Measurements from ENCODE around the gene UHRF2.
"Not testable (repeated sequence)": the region's sequence is repeated elsewhere in the genome, so short reads cannot be mapped to it uniquely, and the experiment has no call there.

The UHRF2 gene

DNA sequence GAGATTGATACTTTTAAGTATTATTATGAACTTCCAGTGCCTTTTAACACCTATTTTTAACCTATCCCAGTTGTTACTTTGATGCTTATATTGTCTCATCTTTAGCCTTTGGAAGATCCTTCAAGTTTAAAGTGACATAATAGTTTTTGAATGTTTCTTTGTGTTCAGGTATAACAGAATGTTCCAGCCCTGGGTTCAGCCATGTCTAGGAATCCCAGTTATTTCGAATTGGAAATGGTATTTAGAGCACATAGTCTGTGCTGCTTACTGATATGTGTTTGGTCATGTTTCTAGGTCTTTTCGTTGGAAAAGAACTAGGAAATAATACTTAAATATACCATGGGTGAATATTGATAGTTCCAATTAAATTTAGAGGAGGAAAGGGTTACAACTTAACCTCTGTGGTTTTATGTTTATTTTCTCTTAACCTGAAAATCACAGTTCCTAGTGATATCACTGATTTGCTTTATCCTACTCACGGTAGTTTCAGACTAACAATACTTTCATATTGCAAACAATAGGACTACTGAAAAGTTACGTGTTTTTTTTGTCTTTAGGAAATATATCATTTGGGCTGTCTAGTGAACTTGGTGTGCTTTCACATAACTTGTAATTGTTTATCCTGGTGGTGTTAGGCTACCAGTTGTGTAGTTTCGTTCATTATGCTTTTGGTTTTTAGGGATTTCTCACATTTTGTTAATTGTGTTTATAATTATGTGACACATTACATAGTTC, 37.8 kb downstream of the UHRF2 start:
- no peak for DNase-seq (ENCODE audit: low read depth, low spot score)
- Histone ChIP-seq H3K36me3 (ENCODE audit: control insufficient read depth, insufficient read depth, low read length) (no peaks in the 10 kb centered on the region), H3K4me3 (ENCODE audit: low read length) (no peak overlapping the region), H3K4me1 (ENCODE audit: control insufficient read depth, insufficient read depth, low read length) (no peaks in the 10 kb centered on the region), H3K9me3 (ENCODE audit: control insufficient read depth, insufficient read depth, low read length) (no peaks in the 10 kb centered on the region), H3K27ac (ENCODE audit: low read length) (no peak overlapping the region), H3K27me3 (ENCODE audit: control insufficient read depth, insufficient read depth, low read length) (no peaks in the 10 kb centered on the region)
- WGBS (ENCODE audit: insufficient coverage, insufficient read length) = no CpG with 5 or more reads among the region's 5 CpGs

DNA sequence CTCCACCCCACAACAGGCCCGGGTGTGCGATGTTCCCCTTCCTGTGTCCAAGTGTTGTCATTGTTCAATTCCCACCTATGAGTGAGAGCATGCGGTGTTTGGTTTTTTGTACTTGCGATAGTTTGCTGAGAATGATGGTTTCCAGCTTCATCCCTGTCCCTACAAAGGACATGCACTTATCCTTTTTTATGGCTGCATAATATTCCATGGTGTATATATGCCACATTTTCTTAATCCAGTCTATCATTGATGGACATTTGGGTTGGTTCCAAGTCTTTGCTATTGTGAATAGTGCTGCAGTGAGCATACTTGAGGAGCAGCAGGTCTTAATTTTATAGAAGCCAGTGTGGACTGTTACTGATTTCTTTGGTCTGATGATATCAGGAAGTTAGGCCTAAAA, 42.3 kb downstream of the UHRF2 start:
- H3K4me1 ChIP-seq (ENCODE audit: control insufficient read depth, insufficient read depth, low read length); H3K27me3 ChIP-seq (ENCODE audit: control insufficient read depth, insufficient read depth, low read length); H3K36me3 ChIP-seq (ENCODE audit: control insufficient read depth, insufficient read depth, low read length); H3K27ac ChIP-seq (ENCODE audit: low read length); H3K4me3 ChIP-seq (ENCODE audit: low read length); DNase-seq (ENCODE audit: low read depth, low spot score); H3K9me3 ChIP-seq (ENCODE audit: control insufficient read depth, insufficient read depth, low read length): not testable (repeated sequence)
- no CpG with 5 or more reads among the region's 4 CpGs for WGBS (ENCODE audit: insufficient coverage, insufficient read length)

DNA sequence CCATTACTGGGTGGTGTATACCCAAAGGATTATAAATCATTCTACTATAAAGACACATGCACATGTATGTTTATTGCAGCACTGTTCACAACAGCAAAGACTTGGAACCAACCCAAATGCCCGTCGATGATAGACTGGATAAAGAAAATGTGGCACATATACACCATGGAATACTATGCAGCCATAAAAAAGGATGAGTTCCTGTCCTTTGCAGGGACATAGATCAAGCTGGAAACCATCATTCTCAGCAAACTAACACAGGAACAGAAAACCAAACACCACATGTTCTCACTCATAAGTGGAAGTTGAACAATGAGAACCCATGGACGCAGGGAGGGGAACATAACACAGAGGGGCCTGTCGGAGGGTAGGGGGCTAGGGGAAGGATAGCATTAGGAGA, 45.7 kb downstream of the UHRF2 start:
- no CpG with 5 or more reads among the region's 4 CpGs for WGBS (ENCODE audit: insufficient coverage, insufficient read length)
- not testable (repeated sequence) for H3K27me3 ChIP-seq (ENCODE audit: control insufficient read depth, insufficient read depth, low read length); H3K36me3 ChIP-seq (ENCODE audit: control insufficient read depth, insufficient read depth, low read length)

DNA sequence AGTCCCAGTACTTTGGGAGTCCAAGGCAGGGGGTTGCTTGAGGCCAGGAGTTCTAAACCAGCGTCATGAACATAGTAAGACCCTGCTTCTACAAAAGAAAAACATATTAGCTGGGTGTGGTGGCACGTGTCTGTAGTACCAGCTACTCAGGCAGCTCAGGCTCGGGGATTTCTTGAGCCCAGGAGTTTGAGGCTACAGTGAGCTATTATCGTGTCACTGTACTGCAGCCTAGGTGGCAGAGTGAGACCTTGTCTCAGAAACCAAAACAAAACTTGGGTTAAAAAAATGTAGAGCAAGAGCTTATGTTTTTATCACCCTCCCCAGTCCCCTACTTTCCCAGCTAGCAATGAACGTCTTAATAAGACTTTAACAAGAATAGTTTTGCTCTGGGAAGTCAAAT, 46.7 kb downstream of the UHRF2 start:
- WGBS (ENCODE audit: insufficient coverage, insufficient read length) = no CpG with 5 or more reads among the region's 5 CpGs
- Histone ChIP-seq H3K27me3 (ENCODE audit: control insufficient read depth, insufficient read depth, low read length) (no peaks in the 10 kb centered on the region), H3K36me3 (ENCODE audit: control insufficient read depth, insufficient read depth, low read length) (no peaks in the 10 kb centered on the region), H3K4me1 (ENCODE audit: control insufficient read depth, insufficient read depth, low read length) (no peaks in the 10 kb centered on the region), H3K9me3 (ENCODE audit: control insufficient read depth, insufficient read depth, low read length) (no peaks in the 10 kb centered on the region), H3K27ac (ENCODE audit: low read length) (no peak overlapping the region), H3K4me3 (ENCODE audit: low read length) (no peak overlapping the region)
- DNase-seq (ENCODE audit: low read depth, low spot score) = no peak

More for the DNA sequence above, 45.7 kb downstream of the UHRF2 start:
- H3K4me1 ChIP-seq (ENCODE audit: control insufficient read depth, insufficient read depth, low read length); H3K9me3 ChIP-seq (ENCODE audit: control insufficient read depth, insufficient read depth, low read length); DNase-seq (ENCODE audit: low read depth, low spot score); H3K27ac ChIP-seq (ENCODE audit: low read length); H3K4me3 ChIP-seq (ENCODE audit: low read length): not testable (repeated sequence)

DNA sequence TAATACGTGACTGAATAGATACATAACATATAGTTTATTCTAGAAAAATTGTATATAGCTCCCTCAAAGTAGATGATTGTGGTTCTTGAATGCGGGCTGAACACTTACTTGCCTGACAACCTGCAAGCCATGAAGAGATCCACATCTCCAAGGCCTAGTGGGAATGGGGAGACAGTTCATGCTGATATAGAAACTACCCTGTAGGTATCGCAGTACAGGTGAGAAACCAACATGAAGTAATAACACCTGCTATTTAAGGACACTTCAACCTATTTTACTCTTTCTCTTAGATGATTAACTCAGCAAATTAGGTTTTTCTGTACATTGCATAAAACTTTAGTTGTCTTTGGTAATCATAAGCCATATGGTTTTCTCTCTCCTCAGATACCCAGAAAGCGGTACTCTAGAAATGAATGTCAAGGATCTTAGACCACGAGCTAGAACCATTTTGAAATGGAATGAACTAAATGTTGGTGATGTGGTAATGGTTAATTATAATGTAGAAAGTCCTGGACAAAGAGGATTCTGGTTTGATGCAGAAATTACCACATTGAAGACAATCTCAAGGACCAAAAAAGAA, 47.3 kb downstream of the UHRF2 start:
- Histone ChIP-seq H3K27me3 (ENCODE audit: control insufficient read depth, insufficient read depth, low read length) (no peaks in the 10 kb centered on the region), H3K4me1 (ENCODE audit: control insufficient read depth, insufficient read depth, low read length) (no peaks in the 10 kb centered on the region), H3K36me3 (ENCODE audit: control insufficient read depth, insufficient read depth, low read length) (no peaks in the 10 kb centered on the region), H3K9me3 (ENCODE audit: control insufficient read depth, insufficient read depth, low read length) (no peaks in the 10 kb centered on the region), H3K27ac (ENCODE audit: low read length) (no peak overlapping the region), H3K4me3 (ENCODE audit: low read length) (no peak overlapping the region)
- WGBS (ENCODE audit: insufficient coverage, insufficient read length) = no CpG with 5 or more reads among the region's 5 CpGs
- no peak for DNase-seq (ENCODE audit: low read depth, low spot score)

DNA sequence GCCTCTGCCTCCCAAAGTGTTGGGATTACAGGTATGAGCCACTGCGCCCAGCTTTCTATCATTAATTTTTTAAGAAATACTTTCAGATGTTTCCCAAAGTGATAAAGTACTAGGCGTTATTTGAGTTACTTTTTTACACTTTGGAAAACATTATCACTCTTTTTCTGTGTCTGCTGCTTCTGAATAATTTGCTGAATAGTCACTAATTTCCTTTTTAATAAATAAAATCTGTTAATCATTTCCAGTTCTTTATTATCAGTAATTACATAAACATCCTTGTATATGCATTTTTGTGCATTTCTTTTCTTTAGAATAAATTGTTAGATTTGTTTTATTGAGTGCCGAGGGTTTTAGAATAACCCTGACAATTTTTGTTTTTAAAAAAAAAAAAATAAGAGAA, 48.6 kb downstream of the UHRF2 start:
- H3K27ac ChIP-seq (ENCODE audit: low read length) = no peak overlapping the region
- no peaks in the 10 kb centered on the region for H3K27me3 ChIP-seq (ENCODE audit: control insufficient read depth, insufficient read depth, low read length)

DNA sequence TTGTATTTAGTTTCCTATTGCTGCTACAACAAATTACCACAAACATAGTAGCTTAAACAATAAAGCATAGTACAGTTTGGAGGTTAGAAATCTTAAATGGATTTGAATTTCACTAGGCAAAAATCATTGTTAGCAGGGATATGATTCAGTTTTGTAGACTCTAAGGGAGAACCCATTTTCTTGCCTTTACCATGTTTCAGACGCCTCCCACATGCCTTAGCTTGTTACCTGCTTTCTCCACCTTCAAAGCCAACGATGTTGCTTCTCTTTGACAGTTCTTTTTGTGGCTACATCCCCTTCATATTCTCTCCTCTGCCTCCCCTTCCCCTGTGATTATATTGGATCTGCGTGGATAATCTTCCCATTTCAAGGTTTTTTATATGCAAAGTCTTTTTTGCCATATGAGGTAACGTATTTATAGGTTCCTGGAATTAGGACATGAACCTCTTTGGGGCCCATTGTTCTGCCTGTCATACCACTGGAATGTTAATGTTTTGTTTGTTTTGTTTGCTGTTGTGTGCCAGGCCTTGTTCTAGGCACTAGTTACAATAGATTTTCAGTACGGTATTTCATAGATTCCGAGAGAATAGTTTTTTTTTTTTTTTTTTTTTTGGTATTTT, 54.1 kb downstream of the UHRF2 start:
- H3K9me3 ChIP-seq (ENCODE audit: control insufficient read depth, insufficient read depth, low read length) = no peaks in the 10 kb centered on the region
- no peak overlapping the region for H3K4me3 ChIP-seq (ENCODE audit: low read length)
- H3K27ac ChIP-seq (ENCODE audit: low read length) = no peak overlapping the region
- no peaks in the 10 kb centered on the region for H3K36me3 ChIP-seq (ENCODE audit: control insufficient read depth, insufficient read depth, low read length)
- WGBS (ENCODE audit: insufficient coverage, insufficient read length) = no CpG with 5 or more reads among the region's 6 CpGs
- H3K4me1 ChIP-seq (ENCODE audit: control insufficient read depth, insufficient read depth, low read length) = no peaks in the 10 kb centered on the region
- H3K27me3 ChIP-seq (ENCODE audit: control insufficient read depth, insufficient read depth, low read length) = no peaks in the 10 kb centered on the region
- no peak for DNase-seq (ENCODE audit: low read depth, low spot score)

More for the DNA sequence above, 48.6 kb downstream of the UHRF2 start:
- Histone ChIP-seq H3K4me1 (ENCODE audit: control insufficient read depth, insufficient read depth, low read length) (no peaks in the 10 kb centered on the region), H3K36me3 (ENCODE audit: control insufficient read depth, insufficient read depth, low read length) (no peaks in the 10 kb centered on the region), H3K4me3 (ENCODE audit: low read length) (no peak overlapping the region), H3K9me3 (ENCODE audit: control insufficient read depth, insufficient read depth, low read length) (no peaks in the 10 kb centered on the region)
- WGBS (ENCODE audit: insufficient coverage, insufficient read length) = no CpG with 5 or more reads among the region's 3 CpGs
- DNase-seq (ENCODE audit: low read depth, low spot score) = no peak

DNA sequence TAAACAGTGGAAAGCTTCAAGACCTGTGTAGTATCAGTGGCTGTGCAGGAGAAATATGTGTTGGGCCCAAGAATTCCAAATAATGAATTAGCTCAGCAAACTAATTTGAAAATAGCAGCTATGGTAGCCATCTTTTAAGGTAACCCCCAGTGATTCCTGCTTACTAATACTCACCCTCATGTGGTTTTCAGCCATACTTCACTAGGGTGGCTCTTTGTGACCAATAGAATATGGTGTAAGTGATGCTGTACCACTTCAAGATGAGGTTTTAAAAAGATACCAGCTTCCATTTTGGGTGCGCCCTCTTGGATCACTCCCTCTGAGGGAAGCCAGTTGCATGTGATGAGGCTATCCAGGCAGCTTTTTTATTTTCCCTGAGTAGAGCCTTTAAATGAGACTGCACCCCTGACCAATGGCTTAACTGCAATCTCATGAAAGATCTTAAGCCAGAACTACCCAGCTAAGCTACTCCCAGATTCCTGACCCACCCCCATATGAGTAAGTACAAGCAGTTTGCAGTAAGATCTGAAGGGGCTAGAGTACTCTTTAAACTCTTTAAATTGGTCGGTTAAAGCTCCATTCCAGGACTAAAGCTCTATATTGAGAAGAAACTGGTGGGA, 58.3 kb downstream of the UHRF2 start:
- H3K9me3 ChIP-seq (ENCODE audit: control insufficient read depth, insufficient read depth, low read length) = no peaks in the 10 kb centered on the region
- no peaks in the 10 kb centered on the region for H3K36me3 ChIP-seq (ENCODE audit: control insufficient read depth, insufficient read depth, low read length)
- no CpG with 5 or more reads among the region's 2 CpGs for WGBS (ENCODE audit: insufficient coverage, insufficient read length)
- no peak overlapping the region for H3K27ac ChIP-seq (ENCODE audit: low read length)
- no peaks in the 10 kb centered on the region for H3K27me3 ChIP-seq (ENCODE audit: control insufficient read depth, insufficient read depth, low read length)
- no peak for DNase-seq (ENCODE audit: low read depth, low spot score)
- no peak overlapping the region for H3K4me3 ChIP-seq (ENCODE audit: low read length)
- H3K4me1 ChIP-seq (ENCODE audit: control insufficient read depth, insufficient read depth, low read length) = no peaks in the 10 kb centered on the region

DNA sequence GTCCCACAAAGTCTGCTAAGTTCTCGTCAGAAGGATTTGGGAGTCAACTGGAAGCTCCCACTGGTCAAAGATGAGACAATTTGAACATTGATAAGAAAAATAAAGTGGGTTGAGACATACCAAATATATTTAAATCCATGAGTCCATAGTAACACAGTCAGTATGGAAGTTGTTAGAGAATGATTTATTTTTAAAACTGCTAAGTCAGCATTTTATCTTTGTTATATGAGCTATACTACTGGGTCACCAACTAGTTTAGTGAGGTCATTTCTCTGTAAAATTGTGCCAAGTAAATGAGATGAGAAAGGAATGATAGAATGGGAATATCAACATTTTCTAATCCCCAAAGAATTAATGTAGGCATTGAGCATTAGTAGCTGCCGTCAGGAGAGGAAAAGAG, 60.2 kb downstream of the UHRF2 start:
- Histone ChIP-seq H3K27ac (ENCODE audit: low read length) (no peak overlapping the region), H3K4me1 (ENCODE audit: control insufficient read depth, insufficient read depth, low read length) (no peaks in the 10 kb centered on the region), H3K4me3 (ENCODE audit: low read length) (no peak overlapping the region), H3K36me3 (ENCODE audit: control insufficient read depth, insufficient read depth, low read length) (no peaks in the 10 kb centered on the region), H3K9me3 (ENCODE audit: control insufficient read depth, insufficient read depth, low read length) (no peaks in the 10 kb centered on the region), H3K27me3 (ENCODE audit: control insufficient read depth, insufficient read depth, low read length) (no peaks in the 10 kb centered on the region)
- DNase-seq (ENCODE audit: low read depth, low spot score) = no peak
- WGBS (ENCODE audit: insufficient coverage, insufficient read length) = no CpG with 5 or more reads among the region's 2 CpGs

DNA sequence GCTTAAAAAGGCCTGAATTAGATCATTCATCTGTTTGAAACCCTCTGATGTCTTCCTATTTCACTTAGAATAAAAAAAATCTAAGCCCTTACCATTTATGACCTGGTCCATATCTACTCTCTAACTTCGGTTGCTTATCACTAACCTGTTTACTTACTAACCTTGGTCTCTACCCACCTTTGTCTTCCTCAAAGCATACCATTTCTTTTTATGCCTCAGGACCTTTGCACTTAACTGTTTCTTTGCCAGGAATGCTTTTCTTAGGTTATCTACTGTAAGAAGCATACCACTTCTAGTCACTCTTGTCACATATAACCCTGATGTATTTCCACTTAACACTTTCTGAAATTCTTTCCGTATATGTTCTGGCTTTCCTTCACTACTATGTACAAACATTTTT, 67.0 kb downstream of the UHRF2 start:
- Histone ChIP-seq H3K36me3 (ENCODE audit: control insufficient read depth, insufficient read depth, low read length) (peaks cover 5% of the 10 kb centered on the region; the same call in 1 of the 2 replicates), H3K27ac (ENCODE audit: low read length) (no peak overlapping the region), H3K4me3 (ENCODE audit: low read length) (no peak overlapping the region), H3K9me3 (ENCODE audit: control insufficient read depth, insufficient read depth, low read length) (no peaks in the 10 kb centered on the region), H3K27me3 (ENCODE audit: control insufficient read depth, insufficient read depth, low read length) (no peaks in the 10 kb centered on the region), H3K4me1 (ENCODE audit: control insufficient read depth, insufficient read depth, low read length) (no peaks in the 10 kb centered on the region)
- DNase-seq (ENCODE audit: low read depth, low spot score) = no peak
- WGBS (ENCODE audit: insufficient coverage, insufficient read length) = 100% methylated on average over 1 of the region's 2 CpGs

Data from iPS DF 6.9 (cell line).